ENCODE data around the gene TNRC6C. TPM values are rescaled to one million over a fixed set of nuclear protein-coding genes. Genes with fewer than 3 reads are reported as not detected.

The TNRC6C gene
- total RNA-seq, 4 donors from 2014 or later: 4.8 to 14.5 (median 11.6) TPM

DNA sequence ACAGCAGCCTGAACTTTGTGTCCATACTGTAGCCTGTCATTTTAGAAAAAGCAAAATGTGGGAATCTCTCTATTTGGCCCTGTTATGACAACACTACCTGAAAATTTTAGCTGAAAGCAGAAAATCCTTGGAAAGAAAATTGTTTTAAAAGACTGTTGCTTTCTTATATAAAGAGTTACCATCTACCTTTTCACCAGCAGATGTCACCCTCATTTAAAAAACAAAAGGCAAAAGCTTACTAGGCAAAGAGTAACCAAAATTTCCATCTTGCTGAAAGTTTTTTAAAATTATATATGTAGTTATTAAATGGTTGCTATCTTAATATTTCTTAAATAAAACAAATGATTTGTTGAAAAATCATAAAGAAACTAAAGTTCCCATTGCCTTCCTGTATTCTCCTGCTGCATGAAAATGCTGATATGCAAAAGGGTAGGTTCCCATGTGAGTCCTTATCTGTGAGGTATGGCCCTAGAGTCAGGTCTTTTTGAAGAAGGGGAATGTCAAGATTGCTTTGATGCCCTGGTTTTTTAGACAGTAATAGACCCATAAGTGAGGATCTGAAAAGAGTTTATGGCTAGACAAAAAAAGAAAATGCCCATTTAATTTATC is 61.0 kb downstream of the TNRC6C start:
- no peaks in the 10 kb centered on the region for H3K36me3 ChIP-seq
- no peaks in the 10 kb centered on the region for H3K9me3 ChIP-seq
- H3K27me3 ChIP-seq: no peaks in the 10 kb centered on the region
- TF ChIP-seq POLR2A (IDR thresholded peaks at IDR 0.05) (no peak), POLR2AphosphoS5 (IDR thresholded peaks at IDR 0.05) (no peak)
- TF ChIP-seq, protein P1, sequence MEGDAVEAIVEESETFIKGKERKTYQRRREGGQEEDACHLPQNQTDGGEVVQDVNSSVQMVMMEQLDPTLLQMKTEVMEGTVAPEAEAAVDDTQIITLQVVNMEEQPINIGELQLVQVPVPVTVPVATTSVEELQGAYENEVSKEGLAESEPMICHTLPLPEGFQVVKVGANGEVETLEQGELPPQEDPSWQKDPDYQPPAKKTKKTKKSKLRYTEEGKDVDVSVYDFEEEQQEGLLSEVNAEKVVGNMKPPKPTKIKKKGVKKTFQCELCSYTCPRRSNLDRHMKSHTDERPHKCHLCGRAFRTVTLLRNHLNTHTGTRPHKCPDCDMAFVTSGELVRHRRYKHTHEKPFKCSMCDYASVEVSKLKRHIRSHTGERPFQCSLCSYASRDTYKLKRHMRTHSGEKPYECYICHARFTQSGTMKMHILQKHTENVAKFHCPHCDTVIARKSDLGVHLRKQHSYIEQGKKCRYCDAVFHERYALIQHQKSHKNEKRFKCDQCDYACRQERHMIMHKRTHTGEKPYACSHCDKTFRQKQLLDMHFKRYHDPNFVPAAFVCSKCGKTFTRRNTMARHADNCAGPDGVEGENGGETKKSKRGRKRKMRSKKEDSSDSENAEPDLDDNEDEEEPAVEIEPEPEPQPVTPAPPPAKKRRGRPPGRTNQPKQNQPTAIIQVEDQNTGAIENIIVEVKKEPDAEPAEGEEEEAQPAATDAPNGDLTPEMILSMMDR (IDR thresholded peaks at IDR 0.05): peak; percentile 21 to 38
- H3K4me3 ChIP-seq: no peak overlapping the region
- H3K27ac ChIP-seq: no peak overlapping the region
- DNase-seq (ENCODE audit: low spot score in 2 of 2): no peak
- no peaks in the 10 kb centered on the region for H3K4me1 ChIP-seq

DNA sequence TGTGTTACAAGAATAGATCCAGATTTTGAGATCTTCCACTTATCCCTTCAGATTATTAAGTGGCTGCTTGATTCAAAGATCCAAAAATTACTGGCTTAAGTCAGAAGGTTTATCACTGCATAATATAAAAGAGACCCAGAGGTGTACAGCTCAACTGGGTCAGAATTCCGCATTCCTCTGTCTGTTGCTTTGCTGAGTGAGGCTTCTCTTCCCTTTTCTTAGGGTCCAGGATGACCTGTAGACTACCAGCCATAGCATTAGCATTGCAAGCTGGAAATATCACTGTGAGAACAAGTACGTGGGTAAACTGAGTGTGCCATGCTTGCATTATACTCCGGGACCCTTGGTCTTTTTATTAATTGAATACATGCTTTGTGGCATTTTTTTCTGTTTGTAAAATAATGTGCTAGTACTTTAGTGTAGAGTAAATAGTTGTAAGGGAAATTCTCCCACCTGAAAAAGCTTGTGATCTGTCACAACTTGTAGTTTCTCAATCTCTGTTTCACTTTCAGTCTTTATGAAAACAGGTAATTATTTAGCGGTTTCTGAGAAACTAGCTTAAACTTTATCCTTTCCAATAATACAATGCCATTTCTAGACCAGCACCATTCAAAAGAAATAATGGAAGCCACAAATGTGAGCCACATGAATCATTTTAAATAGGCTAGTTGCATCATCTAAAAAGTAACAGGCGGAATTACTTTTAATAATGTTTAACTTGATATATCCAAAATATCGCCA is 61.6 kb downstream of the TNRC6C start:
- no peak for TF ChIP-seq POLR2AphosphoS5 (IDR thresholded peaks at IDR 0.05)
- no peaks in the 10 kb centered on the region for H3K27me3 ChIP-seq
- DNase-seq (ENCODE audit: low spot score in 2 of 2): no peak
- WGBS: 84% methylated on average over 6 of the region's 6 CpGs
- no peak overlapping the region for H3K4me3 ChIP-seq
- H3K27ac ChIP-seq: no peak overlapping the region
- no peaks in the 10 kb centered on the region for H3K9me3 ChIP-seq
- no peaks in the 10 kb centered on the region for H3K36me3 ChIP-seq
- H3K4me1 ChIP-seq: no peaks in the 10 kb centered on the region

DNA sequence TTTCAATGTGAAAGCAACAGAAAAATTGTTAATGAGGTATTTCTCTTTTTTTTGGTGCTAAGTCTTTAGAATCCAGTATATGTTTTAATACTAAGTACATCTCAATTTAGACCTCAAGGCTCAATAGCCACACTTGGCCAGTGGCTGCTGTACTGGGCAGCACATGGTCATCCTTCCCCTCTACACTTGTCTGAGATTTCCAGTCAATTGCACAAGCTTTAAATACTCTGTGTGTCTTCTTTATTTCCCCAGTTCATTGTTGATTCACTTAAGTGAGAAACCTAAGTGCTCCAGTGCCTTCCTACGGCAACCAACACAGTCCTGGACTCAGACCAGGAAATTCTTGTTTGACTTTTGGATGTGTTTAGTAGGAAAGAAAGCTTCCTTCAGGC is 62.2 kb downstream of the TNRC6C start:
- Histone ChIP-seq H3K4me3 (no peak overlapping the region), H3K36me3 (no peaks in the 10 kb centered on the region), H3K27ac (no peak overlapping the region), H3K9me3 (no peaks in the 10 kb centered on the region), H3K27me3 (no peaks in the 10 kb centered on the region), H3K4me1 (no peaks in the 10 kb centered on the region)
- WGBS: 48% methylated on average over 1 of the region's 1 CpG
- TF ChIP-seq POLR2A (IDR thresholded peaks at IDR 0.05) (no peak), POLR2AphosphoS5 (IDR thresholded peaks at IDR 0.05) (no peak), EP300 (IDR thresholded peaks at IDR 0.05) (no peak)
- TF ChIP-seq, protein P1 (IDR thresholded peaks at IDR 0.05): no peak
- no peak for DNase-seq (ENCODE audit: low spot score in 2 of 2)

DNA sequence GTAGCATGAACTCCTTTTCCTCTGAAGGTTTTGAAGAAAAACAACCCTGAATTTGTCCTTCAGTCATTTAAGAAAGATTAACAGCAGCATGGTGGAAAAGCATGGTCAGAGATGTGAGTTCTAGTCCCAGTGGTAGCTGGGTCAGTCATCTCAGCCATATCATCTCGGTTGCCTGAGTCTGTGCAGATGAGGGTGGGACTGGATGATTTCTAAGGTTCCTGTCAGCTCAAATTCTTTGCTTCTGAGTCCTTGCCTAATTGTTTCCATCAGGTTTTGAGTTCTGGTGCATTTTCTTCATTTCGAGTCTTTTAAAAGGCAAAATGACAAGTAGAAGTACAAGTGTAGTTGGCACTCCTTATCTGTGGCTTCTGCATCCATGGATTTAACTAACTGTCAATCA is 63.9 kb downstream of the TNRC6C start:
- DNase-seq (ENCODE audit: low spot score in 2 of 2): no peak
- H3K9me3 ChIP-seq: no peaks in the 10 kb centered on the region
- no peak overlapping the region for H3K4me3 ChIP-seq
- TF ChIP-seq POLR2A (IDR thresholded peaks at IDR 0.05): no peak
- TF ChIP-seq, protein P1 (IDR thresholded peaks at IDR 0.05): no peak
- TF ChIP-seq POLR2AphosphoS5 (IDR thresholded peaks at IDR 0.05): no peak
- TF ChIP-seq EP300 (IDR thresholded peaks at IDR 0.05): no peak
- H3K36me3 ChIP-seq: no peaks in the 10 kb centered on the region
- H3K4me1 ChIP-seq: no peaks in the 10 kb centered on the region
- 74% methylated on average over 2 of the region's 2 CpGs for WGBS
- H3K27ac ChIP-seq: no peak overlapping the region
- H3K27me3 ChIP-seq: no peaks in the 10 kb centered on the region

DNA sequence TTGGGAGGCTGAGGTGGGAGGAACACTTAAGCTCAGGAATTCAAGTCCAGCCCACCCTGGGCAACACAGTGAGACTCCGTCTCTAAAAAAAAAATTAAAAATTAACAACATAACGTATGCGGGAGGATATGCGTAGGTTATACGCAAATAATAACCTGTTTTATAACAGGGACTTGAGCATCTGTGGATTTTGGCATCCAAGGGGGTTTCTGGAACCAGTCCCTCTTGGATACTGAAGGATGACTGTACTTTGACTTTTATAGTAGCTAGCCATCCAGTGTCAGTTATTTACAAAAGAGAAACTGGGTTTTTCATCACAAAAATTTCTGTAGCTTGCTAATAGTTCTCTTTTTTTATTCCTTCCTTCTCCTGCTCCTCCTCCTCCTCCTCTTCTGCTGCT is 64.5 kb downstream of the TNRC6C start:
- WGBS: 87% methylated on average over 5 of the region's 5 CpGs
- Histone ChIP-seq H3K27me3 (no peaks in the 10 kb centered on the region), H3K4me3 (no peak overlapping the region), H3K36me3 (no peaks in the 10 kb centered on the region), H3K27ac (no peak overlapping the region), H3K9me3 (no peaks in the 10 kb centered on the region), H3K4me1 (no peaks in the 10 kb centered on the region)
- DNase-seq (ENCODE audit: low spot score in 2 of 2): no peak
- TF ChIP-seq POLR2AphosphoS5 (IDR thresholded peaks at IDR 0.05) (no peak), EP300 (IDR thresholded peaks at IDR 0.05) (no peak), POLR2A (IDR thresholded peaks at IDR 0.05) (no peak)
- TF ChIP-seq, protein P1 (IDR thresholded peaks at IDR 0.05): no peak

All from suprapubic skin (tissue), 4 donors.